ENCODE measurements around the gene SUPT3H.

SUPT3H gene

GRCh38 chr6:45388328-45388727 is 10.6 kb upstream of the SUPT3H start:
- no peak for DNase-seq

GRCh38 chr6:45387236-45387635 is 9.5 kb upstream of the SUPT3H start:
- no peak for DNase-seq

- DNase-seq = no peak
Measured at GRCh38 chr6:45386501-45386900, 8.8 kb upstream of the SUPT3H start.

- no peak for DNase-seq
Measured at GRCh38 chr6:45382391-45382790, 4.7 kb upstream of the SUPT3H start.

GRCh38 chr6:45378334-45378926 is 696 bp upstream of the SUPT3H start:
- DNase-seq = peak in 2 of 5 experiments; percentile 5 to 49

- peak in 1 of 5 experiments; percentile 56 for DNase-seq
Measured at GRCh38 chr6:45377043-45377553, 636 bp downstream of the SUPT3H start.

- DNase-seq = no peak
Measured at GRCh38 chr6:45376310-45377042, 1.3 kb downstream of the SUPT3H start.

GRCh38 chr6:45375449-45375848 is 2.3 kb downstream of the SUPT3H start:
- peak in 1 of 5 experiments; percentile 32 for DNase-seq

GRCh38 chr6:45371924-45372573 is 5.7 kb downstream of the SUPT3H start:
- peak in 1 of 5 experiments; percentile 47 for DNase-seq

GRCh38 chr6:45369870-45370269 is 7.9 kb downstream of the SUPT3H start:
- no peak for DNase-seq

GRCh38 chr6:45367999-45368398 is 9.7 kb downstream of the SUPT3H start:
- no peak for DNase-seq

- DNase-seq = no peak
Measured at GRCh38 chr6:45366534-45366933, 11.2 kb downstream of the SUPT3H start.

GRCh38 chr6:45365036-45365435 is 12.7 kb downstream of the SUPT3H start:
- DNase-seq = no peak

- no peak for DNase-seq
Measured at GRCh38 chr6:45364466-45364865, 13.3 kb downstream of the SUPT3H start.

GRCh38 chr6:45353654-45354053 is 24.1 kb downstream of the SUPT3H start:
- DNase-seq = no peak

GRCh38 chr6:45351667-45352066 is 26.1 kb downstream of the SUPT3H start:
- DNase-seq = no peak

GRCh38 chr6:45351076-45351475 is 26.7 kb downstream of the SUPT3H start:
- DNase-seq = no peak

- no peak for DNase-seq
Measured at GRCh38 chr6:45350186-45350710, 27.5 kb downstream of the SUPT3H start.

- no peak for DNase-seq
Measured at GRCh38 chr6:45344900-45345299, 32.8 kb downstream of the SUPT3H start.

GRCh38 chr6:45328523-45328922 is 49.2 kb downstream of the SUPT3H start:
- no peak for DNase-seq

- DNase-seq = peak in 1 of 5 experiments; percentile 13
Measured at GRCh38 chr6:45327956-45328522, 49.7 kb downstream of the SUPT3H start, which contains the start of gene RUNX2. Gene RUNX2 (plus strand): TSS chr6:45328330. CDS start chr6:45328727, 397 bp downstream.

- DNase-seq = no peak
Measured at GRCh38 chr6:45326698-45327417, 50.9 kb downstream of the SUPT3H start.
